ENCODE measurements around the gene THOC5. TPM values are rescaled to one million over a fixed set of nuclear protein-coding genes. Genes with fewer than 3 reads are reported as not detected.

The THOC5 gene
- total RNA-seq, 2 experiments from 2014 or later: 35.9 to 56.7 TPM

DNA sequence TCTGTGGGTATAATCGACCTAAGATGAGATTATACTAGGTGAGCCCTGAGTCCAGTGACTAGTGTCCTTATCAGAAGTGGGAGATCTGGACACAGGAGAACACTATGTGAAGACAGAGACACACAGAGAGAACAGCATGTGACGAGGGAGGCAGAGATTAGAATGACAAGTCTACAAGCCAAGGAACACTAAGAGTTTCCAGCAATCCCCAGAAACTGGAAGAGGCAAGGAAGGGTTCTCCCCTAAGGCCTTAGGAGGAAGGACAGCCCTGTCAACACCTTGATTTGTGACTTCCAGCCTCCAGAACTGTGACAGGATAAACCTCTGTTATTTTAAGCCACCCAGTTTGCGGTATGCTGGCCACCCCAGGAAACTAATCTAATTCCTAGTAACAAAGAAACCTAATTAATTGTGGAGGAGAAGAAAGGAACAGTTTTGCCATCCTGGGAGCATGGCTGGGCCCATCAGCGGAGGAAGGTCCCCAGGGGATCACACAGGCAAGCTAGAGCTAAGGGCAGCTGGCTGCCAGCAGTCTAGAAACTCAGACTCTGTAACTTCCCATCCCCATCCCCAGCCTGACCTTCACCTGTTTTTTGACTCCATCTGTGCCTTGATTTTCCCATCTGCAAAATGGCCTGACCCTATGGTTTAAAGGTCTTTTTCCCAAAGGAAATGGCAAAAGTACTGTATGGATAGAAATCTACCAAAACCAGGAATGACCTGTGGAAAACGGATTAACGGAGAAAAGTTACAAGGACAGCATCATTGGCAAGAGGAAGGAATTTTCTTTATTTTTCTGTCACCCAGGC, 10.3 kb upstream of the THOC5 start:
- intact Hi-C loops (cut with micrococcal nuclease; ENCODE audit: unreplicated experiment): no loop called here
- no peak overlapping the region for H3K4me3 ChIP-seq (ENCODE audit: low read depth, low read length, poor library complexity, severe bottlenecking)
- no peak for DNase-seq (ENCODE audit: low spot score)
- H3K4me2 ChIP-seq (ENCODE audit: low read length): no peak overlapping the region
- CTCF ChIA-PET (ENCODE audit: unreplicated experiment): no interaction called here
- POLR2A ChIA-PET: no interaction called here
- no TSS peak for BruUV-seq (replicated peaks)
- no peak overlapping the region for H3K27ac ChIP-seq (ENCODE audit: low read depth, low read length, poor library complexity, severe bottlenecking)
- no peaks in the 10 kb centered on the region for H3K79me2 ChIP-seq (ENCODE audit: insufficient read depth, low read depth, low read length)
- peaks cover 11% of the 10 kb centered on the region; the same call in 1 of the 2 replicates for H3K36me3 ChIP-seq (ENCODE audit: insufficient read depth, low read length)
- H2AFZ ChIP-seq (ENCODE audit: low read length): no peak overlapping the region
- no peaks in the 10 kb centered on the region for H3K4me1 ChIP-seq (ENCODE audit: insufficient read depth, low read length, poor library complexity, severe bottlenecking)
- no peaks in the 10 kb centered on the region for H3K9me2 ChIP-seq (ENCODE audit: insufficient read depth, low read length)
- H3K9me3 ChIP-seq (ENCODE audit: low read length): no peaks in the 10 kb centered on the region
- no peaks in the 10 kb centered on the region for H4K20me1 ChIP-seq (ENCODE audit: insufficient read depth, low read length)
- no peak for TF ChIP-seq EZH2phosphoT487 (IDR thresholded peaks at IDR 0.05; ENCODE audit: borderline replicate concordance, low read depth, low read length)
- TF ChIP-seq, protein P1, sequence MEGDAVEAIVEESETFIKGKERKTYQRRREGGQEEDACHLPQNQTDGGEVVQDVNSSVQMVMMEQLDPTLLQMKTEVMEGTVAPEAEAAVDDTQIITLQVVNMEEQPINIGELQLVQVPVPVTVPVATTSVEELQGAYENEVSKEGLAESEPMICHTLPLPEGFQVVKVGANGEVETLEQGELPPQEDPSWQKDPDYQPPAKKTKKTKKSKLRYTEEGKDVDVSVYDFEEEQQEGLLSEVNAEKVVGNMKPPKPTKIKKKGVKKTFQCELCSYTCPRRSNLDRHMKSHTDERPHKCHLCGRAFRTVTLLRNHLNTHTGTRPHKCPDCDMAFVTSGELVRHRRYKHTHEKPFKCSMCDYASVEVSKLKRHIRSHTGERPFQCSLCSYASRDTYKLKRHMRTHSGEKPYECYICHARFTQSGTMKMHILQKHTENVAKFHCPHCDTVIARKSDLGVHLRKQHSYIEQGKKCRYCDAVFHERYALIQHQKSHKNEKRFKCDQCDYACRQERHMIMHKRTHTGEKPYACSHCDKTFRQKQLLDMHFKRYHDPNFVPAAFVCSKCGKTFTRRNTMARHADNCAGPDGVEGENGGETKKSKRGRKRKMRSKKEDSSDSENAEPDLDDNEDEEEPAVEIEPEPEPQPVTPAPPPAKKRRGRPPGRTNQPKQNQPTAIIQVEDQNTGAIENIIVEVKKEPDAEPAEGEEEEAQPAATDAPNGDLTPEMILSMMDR (conservative IDR thresholded peaks at IDR 0.05; ENCODE audit: low read length): no peak

DNA sequence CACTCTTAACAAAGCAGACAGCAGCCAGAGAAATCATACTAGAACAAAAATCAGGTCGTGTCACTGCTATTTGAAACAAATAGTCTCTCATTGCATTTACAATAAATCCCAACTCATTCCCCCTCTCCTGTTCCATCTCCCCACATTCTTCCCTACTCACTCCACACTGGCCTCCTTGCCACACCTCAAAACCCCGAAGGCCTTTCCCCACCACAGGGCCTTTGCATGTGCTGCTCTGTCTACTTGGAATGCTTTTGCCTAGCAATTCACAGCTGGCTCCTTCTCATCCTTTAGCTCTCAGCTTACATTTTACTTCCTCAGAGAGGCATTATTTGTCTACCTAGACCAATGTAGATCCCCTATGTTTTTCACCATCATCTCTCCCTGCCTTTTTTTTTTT, 6.3 kb upstream of the THOC5 start:
- DNase-seq (ENCODE audit: low spot score): no peak
- intact Hi-C loops (cut with micrococcal nuclease; ENCODE audit: unreplicated experiment): loop anchor here (10.0 kb wide), 1 partner anchor 55 kb away; no protein-coding TSS in a partner anchor
- no peaks in the 10 kb centered on the region for H3K4me1 ChIP-seq (ENCODE audit: insufficient read depth, low read length, poor library complexity, severe bottlenecking)
- no TSS peak for BruUV-seq (replicated peaks)
- H3K4me3 ChIP-seq (ENCODE audit: low read depth, low read length, poor library complexity, severe bottlenecking): no peak overlapping the region
- H3K36me3 ChIP-seq (ENCODE audit: insufficient read depth, low read length): peaks cover 16% of the 10 kb centered on the region; the same call in 1 of the 2 replicates
- H3K9me3 ChIP-seq (ENCODE audit: low read length): no peaks in the 10 kb centered on the region
- ChIA-PET CTCF (ENCODE audit: unreplicated experiment) (no interaction called here), POLR2A (no interaction called here)
- no peak overlapping the region for H3K27ac ChIP-seq (ENCODE audit: low read depth, low read length, poor library complexity, severe bottlenecking)
- no peaks in the 10 kb centered on the region for H3K9me2 ChIP-seq (ENCODE audit: insufficient read depth, low read length)
- no peak overlapping the region for H2AFZ ChIP-seq (ENCODE audit: low read length)
- H3K79me2 ChIP-seq (ENCODE audit: insufficient read depth, low read depth, low read length): no peaks in the 10 kb centered on the region
- no peaks in the 10 kb centered on the region for H4K20me1 ChIP-seq (ENCODE audit: insufficient read depth, low read length)
- TF ChIP-seq EZH2phosphoT487 (IDR thresholded peaks at IDR 0.05; ENCODE audit: borderline replicate concordance, low read depth, low read length): no peak
- TF ChIP-seq, protein P1 (conservative IDR thresholded peaks at IDR 0.05; ENCODE audit: low read length): no peak
- H3K4me2 ChIP-seq (ENCODE audit: low read length): no peak overlapping the region

DNA sequence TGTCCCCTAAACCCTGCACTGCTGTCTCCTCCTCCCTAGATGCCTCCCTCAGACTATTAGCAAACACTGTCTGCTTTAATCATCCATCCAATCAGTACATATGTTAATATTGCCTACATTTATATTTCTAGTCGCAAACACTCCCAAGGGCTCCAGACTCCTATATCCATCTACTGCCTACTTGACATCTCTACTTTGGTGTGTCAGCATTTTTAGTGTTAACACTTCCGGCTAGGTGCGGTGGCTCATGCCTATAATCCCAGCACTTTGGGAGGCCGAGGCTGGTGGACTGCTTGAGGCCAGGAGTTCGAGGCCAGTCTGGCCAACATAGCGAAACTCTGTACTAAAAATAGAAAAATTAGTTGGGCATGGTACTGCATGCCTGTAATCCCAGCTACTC, 5.5 kb upstream of the THOC5 start:
- Histone ChIP-seq H3K9me2 (ENCODE audit: insufficient read depth, low read length) (no peaks in the 10 kb centered on the region), H3K4me2 (ENCODE audit: low read length) (no peak overlapping the region), H3K27ac (ENCODE audit: low read depth, low read length, poor library complexity, severe bottlenecking) (no peak overlapping the region), H2AFZ (ENCODE audit: low read length) (no peak overlapping the region), H3K79me2 (ENCODE audit: insufficient read depth, low read depth, low read length) (no peaks in the 10 kb centered on the region), H4K20me1 (ENCODE audit: insufficient read depth, low read length) (no peaks in the 10 kb centered on the region), H3K4me1 (ENCODE audit: insufficient read depth, low read length, poor library complexity, severe bottlenecking) (peaks cover 4% of the 10 kb centered on the region), H3K4me3 (ENCODE audit: low read depth, low read length, poor library complexity, severe bottlenecking) (no peak overlapping the region), H3K9me3 (ENCODE audit: low read length) (no peaks in the 10 kb centered on the region), H3K36me3 (ENCODE audit: insufficient read depth, low read length) (peaks cover 16% of the 10 kb centered on the region; the same call in 1 of the 2 replicates)
- no TSS peak for BruUV-seq (replicated peaks)
- TF ChIP-seq, protein P1 (conservative IDR thresholded peaks at IDR 0.05; ENCODE audit: low read length): no peak
- TF ChIP-seq EZH2phosphoT487 (IDR thresholded peaks at IDR 0.05; ENCODE audit: borderline replicate concordance, low read depth, low read length): no peak
- ChIA-PET POLR2A (no interaction called here), CTCF (ENCODE audit: unreplicated experiment) (no interaction called here)
- DNase-seq (ENCODE audit: low spot score): no peak
- intact Hi-C loops (cut with micrococcal nuclease; ENCODE audit: unreplicated experiment): loop anchor here (10.0 kb wide), 1 partner anchor 56 kb away; no protein-coding TSS in a partner anchor

All from OCI-LY7 (cell line).